B cell (primary cell): ENCODE results near the gene PHC3.

Experiments used
- EZH2 ChIP-seq: IDR thresholded peaks from 2 replicates; pipeline ENCODE4 v1.6.1; 2012; ENCODE audit warnings: borderline replicate concordance, low read depth, mild to moderate bottlenecking, moderate library complexity, low read length; ENCODE audit not compliant: insufficient read depth, poor library complexity, severe bottlenecking
- TF ChIP-seq, protein P1 (sequence below): fragments of 200-600 bp; IDR thresholded peaks from one replicate; pipeline ENCODE4 v1.8.0; 2022; ENCODE audit warnings: antibody characterized with exemption, mild to moderate bottlenecking

DNA sequence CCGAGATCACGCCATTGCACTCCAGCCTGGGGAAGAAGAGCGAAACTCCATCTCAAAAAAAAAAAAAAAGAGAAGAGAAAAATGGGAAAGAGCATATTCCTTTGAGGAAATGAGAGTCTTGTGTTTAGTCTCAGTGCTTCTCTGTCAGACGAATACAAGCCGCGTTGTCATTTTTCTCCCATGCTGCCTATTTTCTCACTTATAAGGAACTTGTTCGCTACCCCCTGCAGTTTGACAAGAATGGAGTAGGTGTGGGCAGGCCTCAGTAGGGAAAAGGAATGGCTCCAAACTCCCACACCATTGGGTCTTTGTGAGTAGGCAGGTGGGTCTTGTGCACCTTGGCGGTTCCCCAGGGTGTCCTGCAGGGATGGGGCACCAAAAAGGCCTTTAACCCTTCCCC, 137.3 kb downstream of the PHC3 start:
- TF ChIP-seq, protein P1, sequence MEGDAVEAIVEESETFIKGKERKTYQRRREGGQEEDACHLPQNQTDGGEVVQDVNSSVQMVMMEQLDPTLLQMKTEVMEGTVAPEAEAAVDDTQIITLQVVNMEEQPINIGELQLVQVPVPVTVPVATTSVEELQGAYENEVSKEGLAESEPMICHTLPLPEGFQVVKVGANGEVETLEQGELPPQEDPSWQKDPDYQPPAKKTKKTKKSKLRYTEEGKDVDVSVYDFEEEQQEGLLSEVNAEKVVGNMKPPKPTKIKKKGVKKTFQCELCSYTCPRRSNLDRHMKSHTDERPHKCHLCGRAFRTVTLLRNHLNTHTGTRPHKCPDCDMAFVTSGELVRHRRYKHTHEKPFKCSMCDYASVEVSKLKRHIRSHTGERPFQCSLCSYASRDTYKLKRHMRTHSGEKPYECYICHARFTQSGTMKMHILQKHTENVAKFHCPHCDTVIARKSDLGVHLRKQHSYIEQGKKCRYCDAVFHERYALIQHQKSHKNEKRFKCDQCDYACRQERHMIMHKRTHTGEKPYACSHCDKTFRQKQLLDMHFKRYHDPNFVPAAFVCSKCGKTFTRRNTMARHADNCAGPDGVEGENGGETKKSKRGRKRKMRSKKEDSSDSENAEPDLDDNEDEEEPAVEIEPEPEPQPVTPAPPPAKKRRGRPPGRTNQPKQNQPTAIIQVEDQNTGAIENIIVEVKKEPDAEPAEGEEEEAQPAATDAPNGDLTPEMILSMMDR, result no peak
- no peak for TF ChIP-seq EZH2
